GM12874 (cell line): ENCODE results near the gene NVL.

Source experiments
- TF ChIP-seq, protein P1 (sequence below): IDR thresholded peaks from 2 replicates; pipeline ENCODE4 v1.5.1; 2011; ENCODE audit warnings: low read depth, mild to moderate bottlenecking, control low read depth, low read length, moderate library complexity; ENCODE audit not compliant: insufficient read depth

NVL gene

DNA sequence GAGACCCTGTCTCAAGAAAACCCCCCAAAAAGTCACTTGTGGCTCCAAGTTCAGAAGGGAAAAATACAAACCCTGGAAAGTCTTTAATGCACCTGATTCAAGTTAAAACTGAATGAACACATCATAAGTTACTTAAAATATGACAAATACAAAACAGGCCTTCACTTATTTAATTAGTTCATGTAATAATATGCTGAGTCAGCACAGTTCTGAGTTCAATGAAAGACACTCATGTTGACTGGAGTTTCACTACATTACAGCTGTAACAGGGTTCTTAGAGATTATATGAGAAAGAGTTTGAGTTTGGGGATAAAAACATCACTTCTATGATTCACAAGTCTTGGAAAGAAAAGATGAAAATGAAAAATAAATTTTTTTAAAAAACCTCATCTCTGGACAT is 96.0 kb downstream of the NVL start:
- TF ChIP-seq, protein P1, sequence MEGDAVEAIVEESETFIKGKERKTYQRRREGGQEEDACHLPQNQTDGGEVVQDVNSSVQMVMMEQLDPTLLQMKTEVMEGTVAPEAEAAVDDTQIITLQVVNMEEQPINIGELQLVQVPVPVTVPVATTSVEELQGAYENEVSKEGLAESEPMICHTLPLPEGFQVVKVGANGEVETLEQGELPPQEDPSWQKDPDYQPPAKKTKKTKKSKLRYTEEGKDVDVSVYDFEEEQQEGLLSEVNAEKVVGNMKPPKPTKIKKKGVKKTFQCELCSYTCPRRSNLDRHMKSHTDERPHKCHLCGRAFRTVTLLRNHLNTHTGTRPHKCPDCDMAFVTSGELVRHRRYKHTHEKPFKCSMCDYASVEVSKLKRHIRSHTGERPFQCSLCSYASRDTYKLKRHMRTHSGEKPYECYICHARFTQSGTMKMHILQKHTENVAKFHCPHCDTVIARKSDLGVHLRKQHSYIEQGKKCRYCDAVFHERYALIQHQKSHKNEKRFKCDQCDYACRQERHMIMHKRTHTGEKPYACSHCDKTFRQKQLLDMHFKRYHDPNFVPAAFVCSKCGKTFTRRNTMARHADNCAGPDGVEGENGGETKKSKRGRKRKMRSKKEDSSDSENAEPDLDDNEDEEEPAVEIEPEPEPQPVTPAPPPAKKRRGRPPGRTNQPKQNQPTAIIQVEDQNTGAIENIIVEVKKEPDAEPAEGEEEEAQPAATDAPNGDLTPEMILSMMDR, result no peak

GRCh38 chr1:224226849-224227502 is 103.0 kb downstream of the NVL start:
- TF ChIP-seq, protein P1, result no peak

- TF ChIP-seq, protein P1, result no peak
These were observed 105.9 kb downstream of the NVL start for GRCh38 chr1:224223819-224224714.

DNA sequence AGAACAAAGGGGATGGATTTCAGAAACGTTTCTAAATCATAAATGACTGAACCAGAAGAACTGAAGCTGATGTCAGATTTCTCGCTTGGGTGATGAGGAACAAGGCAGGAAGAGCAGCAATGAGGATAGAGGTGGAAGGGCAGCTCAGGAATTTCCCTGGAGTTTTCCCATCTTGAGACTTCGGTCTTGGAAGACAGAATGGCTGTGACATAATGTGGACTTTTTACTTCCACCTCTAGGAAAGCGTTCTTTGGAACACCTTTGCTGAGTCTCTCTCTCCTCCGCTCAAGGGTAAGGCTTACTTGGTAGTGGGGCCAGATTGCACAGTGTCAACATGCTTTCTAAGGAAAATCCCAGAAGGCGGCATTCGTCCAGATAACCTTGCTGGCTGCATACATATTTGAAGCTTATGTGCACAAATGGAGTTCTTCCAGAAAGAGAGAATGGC is 110.3 kb downstream of the NVL start:
- TF ChIP-seq, protein P1, result no peak

DNA sequence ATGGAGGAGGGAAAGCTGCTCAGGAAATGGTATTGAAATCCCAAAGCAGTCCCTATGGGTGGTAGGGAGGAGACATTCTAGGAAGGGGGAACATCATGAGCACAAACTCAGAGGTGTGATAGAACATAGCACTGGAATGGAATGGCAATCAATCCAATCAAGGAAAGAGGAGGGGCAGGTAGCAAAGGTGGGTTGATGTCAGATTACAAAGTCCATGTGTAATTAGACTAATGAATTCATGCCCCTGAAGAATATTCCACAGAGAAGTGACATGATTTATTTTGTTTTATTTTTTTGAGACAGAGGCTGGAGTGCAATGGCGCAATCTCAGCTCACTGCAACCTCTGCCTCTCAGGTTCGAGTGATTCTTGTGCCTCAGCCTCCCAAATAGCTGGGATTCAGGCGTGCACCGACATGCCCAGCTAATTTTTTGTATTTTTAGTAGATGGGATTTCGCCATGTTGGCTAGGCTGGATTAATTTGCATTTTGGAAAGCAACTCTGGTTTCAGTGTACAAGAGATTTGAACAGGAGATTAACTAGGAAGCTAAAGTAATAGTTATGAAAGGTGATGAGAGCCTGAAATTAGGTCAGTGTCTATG is 110.9 kb downstream of the NVL start:
- TF ChIP-seq, protein P1, result no peak

- TF ChIP-seq, protein P1, result no peak
These were observed 112.0 kb downstream of the NVL start for GRCh38 chr1:224217655-224218623.

DNA sequence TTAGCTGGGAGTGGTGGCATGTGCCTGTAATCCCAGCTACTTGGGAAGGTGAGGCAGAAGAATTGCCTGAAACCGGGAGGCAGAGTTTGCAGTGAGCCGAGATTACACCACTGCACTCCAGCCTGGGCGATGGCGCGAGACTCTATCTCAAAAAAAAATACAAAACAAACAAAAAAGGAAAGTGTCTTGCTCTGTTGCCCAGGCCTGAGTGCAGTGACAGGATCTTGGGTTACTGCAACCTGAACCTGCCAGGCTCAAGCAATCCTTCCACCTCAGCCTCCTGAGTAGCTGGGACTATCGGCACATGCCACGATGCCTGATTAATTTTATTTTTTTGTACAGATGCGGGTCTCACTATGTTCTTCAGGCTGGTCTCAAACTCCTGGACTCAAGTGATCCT is 113.6 kb downstream of the NVL start:
- TF ChIP-seq, protein P1, result no peak
